NCI-H82 (cell line): ENCODE data around the gene FDX1.

ENCODE experiments used
- DNase-seq: peaks from one replicate; lab custom pipeline; 2025; lab: John Stamatoyannopoulos, UW

FDX1 gene

DNA sequence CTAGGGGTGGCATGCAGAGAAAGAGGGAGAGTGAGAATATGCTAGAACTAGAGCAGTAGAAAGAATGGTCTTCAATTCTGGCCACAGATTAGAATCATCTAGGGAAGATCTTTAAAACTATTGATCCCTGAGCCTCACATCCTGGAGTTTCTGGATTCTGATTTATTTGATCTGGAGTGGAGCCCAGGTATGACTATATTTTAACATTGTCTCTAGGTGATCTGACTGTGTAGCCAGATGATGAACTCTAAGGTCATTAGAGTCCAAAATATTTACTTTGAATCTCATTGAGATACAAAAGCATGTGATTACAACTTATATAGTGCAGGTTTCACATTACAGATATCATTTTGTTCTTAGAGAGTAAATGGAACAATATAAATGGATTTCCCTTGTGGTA, 79.7 kb downstream of the FDX1 start:
- no peak for DNase-seq

DNA sequence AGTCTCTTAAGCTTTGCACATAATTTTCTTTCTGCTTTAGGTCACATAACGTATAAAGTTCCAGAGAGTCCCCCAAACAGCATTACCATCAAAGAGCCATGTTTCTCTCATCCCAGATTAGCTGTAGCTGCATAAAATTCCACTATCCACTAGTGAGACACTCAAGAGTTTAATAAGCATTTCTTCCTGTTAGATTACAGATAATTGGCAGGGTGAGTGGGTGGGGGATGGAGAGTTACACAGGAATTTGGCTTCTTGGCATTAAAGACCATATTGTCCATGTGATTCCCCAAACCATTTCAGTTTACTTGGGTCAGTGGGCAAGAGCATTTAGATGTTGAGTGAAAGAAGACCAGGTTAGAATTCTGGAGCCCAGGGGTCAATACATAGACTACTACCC, 82.3 kb downstream of the FDX1 start:
- DNase-seq: no peak

DNA sequence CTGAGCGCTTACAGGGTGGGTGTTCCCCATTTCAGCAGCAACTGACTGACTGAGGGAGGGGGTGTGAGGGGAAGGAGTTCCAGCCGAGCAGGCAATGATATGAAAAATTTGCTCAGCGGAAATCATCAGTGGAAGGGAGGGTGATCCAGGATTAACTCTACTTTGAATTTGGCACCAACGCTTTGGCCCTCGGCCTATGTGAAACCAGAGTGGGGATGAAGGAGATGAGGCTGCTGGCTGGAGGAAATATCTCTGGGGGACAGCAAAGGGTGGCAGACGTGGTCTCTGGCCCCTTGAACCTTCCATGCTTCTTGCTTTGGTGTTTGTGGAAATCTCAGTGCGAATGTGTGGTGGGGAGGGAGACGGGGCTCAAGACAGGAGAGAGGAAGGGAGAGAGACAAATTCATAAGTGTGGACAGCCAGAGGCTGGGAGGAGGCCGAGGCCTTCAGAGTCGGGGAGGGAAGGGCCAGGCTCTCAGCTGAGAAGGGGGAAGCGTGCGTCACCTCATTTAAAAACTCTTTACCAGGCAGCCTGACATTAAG, 83.6 kb downstream of the FDX1 start:
- DNase-seq: no peak

DNA sequence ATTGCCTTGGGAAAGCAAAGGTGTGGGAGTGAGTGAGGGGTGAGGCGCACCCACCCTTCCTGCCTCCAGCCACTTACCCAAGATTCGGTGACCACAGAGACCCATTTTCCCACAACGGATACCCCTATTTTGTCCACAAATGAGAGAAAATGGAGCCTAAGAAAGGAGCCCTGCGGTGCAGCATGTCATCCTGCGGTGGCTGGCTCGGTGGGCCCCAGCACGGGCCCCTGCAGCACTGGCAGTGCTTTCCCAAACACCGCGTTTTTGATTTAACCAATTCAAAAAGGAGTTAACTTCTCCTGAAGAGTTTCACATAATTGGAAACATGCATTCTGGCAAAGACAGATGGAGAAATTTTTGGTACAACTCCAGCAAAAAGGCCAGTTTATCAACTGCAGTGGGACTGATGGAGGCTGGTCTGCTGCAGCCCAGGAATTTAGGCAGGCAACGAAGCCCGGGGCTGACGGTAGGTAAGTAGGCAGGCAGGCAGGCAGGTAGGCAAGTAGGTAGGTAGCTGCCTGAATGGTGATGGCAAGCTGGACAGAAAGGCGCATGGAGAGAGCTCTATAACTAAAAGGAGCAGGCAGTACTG, 84.2 kb downstream of the FDX1 start:
- no peak for DNase-seq
